Endodermal cell (in vitro differentiated cells): Measurements from ENCODE around the gene MIER1. TPM values are rescaled to one million over a fixed set of nuclear protein-coding genes. Genes with fewer than 3 reads are reported as not detected.

Source experiments
- DNase-seq: peaks from one replicate; pipeline ENCODE4 v3.0.0-alpha.2; 2017
- H3K27ac ChIP-seq: 2 replicates; pipeline ENCODE4 v1.5.1; 2013; ENCODE audit warnings: mild to moderate bottlenecking, low read depth, low read length, moderate library complexity
- H3K27me3 ChIP-seq: 2 replicates; pipeline ENCODE4 v1.6.1; 2013; ENCODE audit warnings: mild to moderate bottlenecking, low read length, moderate library complexity; ENCODE audit not compliant: insufficient read depth, control insufficient read depth, poor library complexity, severe bottlenecking
- H3K36me3 ChIP-seq: 2 replicates; pipeline ENCODE4 v1.7.0; 2013; ENCODE audit warnings: mild to moderate bottlenecking, low read length, moderate library complexity; ENCODE audit not compliant: control insufficient read depth, insufficient read depth
- H3K4me1 ChIP-seq: one replicate; pipeline ENCODE4 v1.7.0; 2013; ENCODE audit warnings: low read length; ENCODE audit not compliant: control insufficient read depth, insufficient read depth
- H3K4me3 ChIP-seq: 2 replicates; pipeline ENCODE4 v1.5.1; 2013; ENCODE audit warnings: mild to moderate bottlenecking, low read length, moderate library complexity
- H3K9ac ChIP-seq: 2 replicates; pipeline ENCODE4 v1.6.1; 2013; ENCODE audit warnings: mild to moderate bottlenecking, low read length, moderate library complexity; ENCODE audit not compliant: poor library complexity, severe bottlenecking; ENCODE audit errors: extremely low read depth
- H3K9me3 ChIP-seq: 2 replicates; pipeline ENCODE4 v1.6.1; 2013; ENCODE audit warnings: mild to moderate bottlenecking, low read length, moderate library complexity; ENCODE audit not compliant: control insufficient read depth
- H3K27ac Mint-ChIP-seq: 2 replicates; pipeline ENCODE4 v1.8.0; 2020; ENCODE audit warnings: mixed read lengths
- H3K27me3 Mint-ChIP-seq: 2 replicates; pipeline ENCODE4 v1.8.0; 2021; ENCODE audit warnings: mild to moderate bottlenecking, mixed read lengths; ENCODE audit not compliant: insufficient read depth
- H3K36me3 Mint-ChIP-seq: 2 replicates; pipeline ENCODE4 v1.8.0; 2020; ENCODE audit warnings: low read depth, mixed read lengths
- H3K4me1 Mint-ChIP-seq: 2 replicates; pipeline ENCODE4 v1.8.0; 2020; ENCODE audit warnings: mixed read lengths
- H3K4me3 Mint-ChIP-seq: 2 replicates; pipeline ENCODE4 v1.8.0; 2020; ENCODE audit warnings: mild to moderate bottlenecking, moderate library complexity, mixed read lengths
- H3K9me3 Mint-ChIP-seq: 2 replicates; pipeline ENCODE4 v1.8.0; 2020; ENCODE audit warnings: mild to moderate bottlenecking, mixed read lengths
- WGBS, 2 experiments: methylation state at CpG; one replicate each; pipeline versions ENCODE4 v1.1.5 to v1.1.7; 2013; ENCODE audit warnings: missing lambda C conversion rate in 2 of 2, mixed read lengths in 1 of 2; ENCODE audit not compliant: insufficient coverage in 1 of 2, insufficient read length in 1 of 2; 5-methylcytosine and 5-hydroxymethylcytosine counted together
- total RNA-seq, 2 donors: library from RNA; stranded (reverse); fragmentation: NEBNext Ultra II Directional in 1 of 2; extraction: Animal tissue kit (Norgen Biotek cat#: 25700) in 1 of 2; gene quantifications; 2 replicates in 1 of 2; 3 replicates in 1 of 2; pipeline ENCODE4 v1.2.1, GENCODE V29; 2021
- TF ChIP-seq, protein P1 (sequence below): fragments of 200-600 bp; sonication (generic); conservative IDR thresholded peaks from 2 replicates; pipeline ENCODE4 v1.5.0; 2021; ENCODE audit warnings: antibody characterized with exemption, mild to moderate bottlenecking

Gene MIER1
- total RNA-seq, 2 donors from 2014 or later = 29.1 to 35.4 TPM

DNA sequence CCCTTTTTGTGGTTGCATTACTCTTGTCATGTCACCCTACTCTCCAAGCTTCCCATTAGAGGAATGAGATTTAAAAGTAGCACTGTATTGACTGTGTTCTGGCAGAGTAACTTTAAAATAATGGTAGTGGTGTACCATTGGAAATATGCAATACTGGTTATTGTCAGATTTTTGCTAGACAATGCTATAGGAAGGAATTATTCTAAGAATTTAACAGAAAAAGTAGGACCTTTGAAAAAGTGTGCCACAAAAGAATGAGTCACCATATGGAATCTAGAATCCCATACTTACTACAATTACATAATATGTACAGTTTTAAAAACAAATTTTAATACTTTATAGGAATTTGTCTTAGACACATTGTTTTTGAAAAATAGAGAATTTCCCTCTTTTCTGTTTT, 13.8 kb downstream of the MIER1 start:
- TF ChIP-seq, protein P1, sequence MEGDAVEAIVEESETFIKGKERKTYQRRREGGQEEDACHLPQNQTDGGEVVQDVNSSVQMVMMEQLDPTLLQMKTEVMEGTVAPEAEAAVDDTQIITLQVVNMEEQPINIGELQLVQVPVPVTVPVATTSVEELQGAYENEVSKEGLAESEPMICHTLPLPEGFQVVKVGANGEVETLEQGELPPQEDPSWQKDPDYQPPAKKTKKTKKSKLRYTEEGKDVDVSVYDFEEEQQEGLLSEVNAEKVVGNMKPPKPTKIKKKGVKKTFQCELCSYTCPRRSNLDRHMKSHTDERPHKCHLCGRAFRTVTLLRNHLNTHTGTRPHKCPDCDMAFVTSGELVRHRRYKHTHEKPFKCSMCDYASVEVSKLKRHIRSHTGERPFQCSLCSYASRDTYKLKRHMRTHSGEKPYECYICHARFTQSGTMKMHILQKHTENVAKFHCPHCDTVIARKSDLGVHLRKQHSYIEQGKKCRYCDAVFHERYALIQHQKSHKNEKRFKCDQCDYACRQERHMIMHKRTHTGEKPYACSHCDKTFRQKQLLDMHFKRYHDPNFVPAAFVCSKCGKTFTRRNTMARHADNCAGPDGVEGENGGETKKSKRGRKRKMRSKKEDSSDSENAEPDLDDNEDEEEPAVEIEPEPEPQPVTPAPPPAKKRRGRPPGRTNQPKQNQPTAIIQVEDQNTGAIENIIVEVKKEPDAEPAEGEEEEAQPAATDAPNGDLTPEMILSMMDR = no peak
- Histone ChIP-seq H3K27ac (no peak overlapping the region), H3K27me3 (no peaks in the 10 kb centered on the region), H3K4me3 (no peak overlapping the region), H3K36me3 (peaks cover 24% of the 10 kb centered on the region), H3K9ac (no peak overlapping the region), H3K4me1 (no peaks in the 10 kb centered on the region), H3K9me3 (no peaks in the 10 kb centered on the region)
- H3K4me3 Mint-ChIP-seq = no peak overlapping the region
- H3K4me1 Mint-ChIP-seq = no peaks in the 10 kb centered on the region
- peaks cover 8% of the 10 kb centered on the region for H3K36me3 Mint-ChIP-seq
- DNase-seq = no peak
- H3K9me3 Mint-ChIP-seq = no peaks in the 10 kb centered on the region
- H3K27me3 Mint-ChIP-seq = no peaks in the 10 kb centered on the region
- H3K27ac Mint-ChIP-seq = peak overlapping the region; percentile 53

DNA sequence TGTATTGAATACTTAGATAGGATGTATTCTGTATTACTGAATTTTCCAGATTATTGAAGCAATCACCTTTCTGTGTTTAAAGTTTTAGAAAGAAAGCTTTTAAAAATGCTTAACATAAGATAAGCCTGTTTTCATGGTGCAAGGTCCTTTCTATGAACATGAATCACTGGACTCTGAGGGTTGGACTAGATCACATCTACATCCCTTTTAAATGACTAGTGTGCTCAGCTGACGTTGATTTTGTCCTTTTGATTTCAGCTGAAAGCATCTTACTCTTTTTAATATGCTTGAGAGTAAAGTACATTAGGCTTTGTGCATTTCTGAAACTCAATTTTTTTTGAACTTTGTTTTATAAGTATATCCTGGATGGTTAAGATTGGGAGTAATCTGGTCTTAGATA, 16.2 kb downstream of the MIER1 start:
- peaks cover 11% of the 10 kb centered on the region for H3K36me3 Mint-ChIP-seq
- Histone ChIP-seq H3K4me3 (no peak overlapping the region), H3K4me1 (no peaks in the 10 kb centered on the region), H3K36me3 (peaks cover 26% of the 10 kb centered on the region), H3K27me3 (no peaks in the 10 kb centered on the region), H3K27ac (no peak overlapping the region), H3K9ac (no peak overlapping the region), H3K9me3 (no peaks in the 10 kb centered on the region)
- TF ChIP-seq, protein P1 = no peak
- WGBS, 2 experiments = 100% methylated on average over 1 of the region's 1 CpG
- H3K9me3 Mint-ChIP-seq = no peaks in the 10 kb centered on the region
- H3K4me1 Mint-ChIP-seq = no peaks in the 10 kb centered on the region
- H3K27me3 Mint-ChIP-seq = no peaks in the 10 kb centered on the region
- H3K4me3 Mint-ChIP-seq = no peak overlapping the region
- DNase-seq = no peak
- H3K27ac Mint-ChIP-seq = peak overlapping the region; percentile 44

DNA sequence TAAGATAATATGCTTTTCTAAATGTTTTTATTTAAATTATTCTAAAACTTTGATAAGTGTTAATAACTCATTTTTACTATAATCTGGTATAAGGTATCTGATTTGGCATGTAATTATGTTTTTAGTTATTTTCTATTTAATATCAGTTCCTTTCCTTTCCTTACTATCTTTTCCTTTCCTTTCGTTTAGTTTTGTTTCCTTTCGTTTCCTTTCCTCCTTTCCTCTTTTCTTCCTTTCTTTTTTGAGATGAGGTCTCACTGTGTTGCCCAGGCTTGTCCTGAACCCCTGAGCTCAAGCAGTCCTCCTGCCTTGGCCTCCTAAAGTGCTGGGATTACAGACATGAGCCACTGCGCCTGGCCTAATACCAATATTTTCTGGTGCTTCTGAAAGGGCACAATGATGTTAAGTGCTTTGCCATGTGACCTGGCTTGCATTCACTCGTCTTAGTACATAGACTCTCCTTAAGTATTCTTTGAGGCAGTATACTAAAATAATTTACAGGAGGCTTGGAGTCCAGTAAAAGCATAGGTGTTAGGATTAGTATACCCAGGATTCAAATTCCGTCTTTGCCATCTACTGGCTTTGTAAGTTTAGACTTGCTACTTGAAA, 18.7 kb downstream of the MIER1 start:
- Mint-ChIP-seq H3K27ac (peak overlapping the region; percentile 78), H3K4me3 (no peak overlapping the region), H3K4me1 (no peaks in the 10 kb centered on the region), H3K36me3 (peaks cover 20% of the 10 kb centered on the region), H3K9me3 (no peaks in the 10 kb centered on the region), H3K27me3 (no peaks in the 10 kb centered on the region)
- Histone ChIP-seq H3K27ac (no peak overlapping the region), H3K4me1 (no peaks in the 10 kb centered on the region), H3K36me3 (peaks cover 47% of the 10 kb centered on the region), H3K27me3 (no peaks in the 10 kb centered on the region), H3K9me3 (no peaks in the 10 kb centered on the region), H3K9ac (no peak overlapping the region), H3K4me3 (no peak overlapping the region)
- TF ChIP-seq, protein P1 = no peak
- no peak for DNase-seq
- 86 to 98% methylated on average over 3 to 5 of the region's 5 CpGs for WGBS, 2 experiments
